ENCODE data around the gene FAM118B.
"Not testable (repeated sequence)": the region's sequence is repeated elsewhere in the genome, so short reads cannot be mapped to it uniquely, and the experiment has no call there.

The FAM118B gene

DNA sequence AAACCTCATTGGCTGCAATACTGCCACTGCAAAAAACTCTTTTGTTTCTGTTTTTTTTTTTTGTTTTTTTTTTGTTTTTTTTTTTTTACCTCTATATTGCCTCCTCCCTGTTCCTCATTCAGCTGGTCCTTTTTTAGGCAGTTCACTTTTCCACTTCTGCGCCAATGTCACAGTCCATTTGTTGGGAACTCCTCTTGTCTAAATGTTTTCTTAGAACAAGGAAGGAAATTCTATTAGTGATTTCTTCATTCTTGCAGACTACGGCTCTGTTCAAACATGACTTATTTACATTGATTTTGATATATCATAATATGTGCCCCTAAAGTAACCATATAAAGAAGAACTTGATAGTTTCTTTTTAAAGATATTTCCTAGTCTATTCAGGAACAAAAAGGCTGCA lies 2.9 kb downstream of the FAM118B start:
- H3K4me3 ChIP-seq (ENCODE audit: low read depth, low read length): no peak overlapping the region
- no peak for DNase-seq (ENCODE audit: low read depth)

DNA sequence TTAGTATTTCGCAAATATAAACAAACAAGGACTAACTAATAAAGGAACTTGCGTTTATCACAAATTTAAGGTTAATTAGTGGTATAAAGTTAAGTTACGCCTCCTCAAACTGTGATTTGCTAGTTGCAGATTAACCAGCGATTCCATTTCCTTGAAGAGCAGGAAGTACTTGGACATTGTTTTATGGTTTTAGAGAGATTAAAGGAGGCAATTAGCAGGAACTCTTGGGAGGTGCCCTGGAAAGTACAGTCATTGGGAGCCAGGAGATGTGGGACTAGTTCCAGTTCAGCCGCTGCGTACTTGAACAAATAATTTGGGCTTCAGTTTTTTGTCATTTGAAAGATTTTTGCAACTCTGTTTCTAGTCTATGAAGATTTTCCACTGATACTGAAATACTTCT lies 3.3 kb downstream of the FAM118B start:
- no peak for DNase-seq (ENCODE audit: low read depth)

GRCh38 chr11:126216526-126217305 lies 5.1 kb downstream of the FAM118B start:
- no peak overlapping the region for H3K4me3 ChIP-seq (ENCODE audit: low read depth, low read length)
- no peak for DNase-seq (ENCODE audit: low read depth)

More for the DNA sequence above, 3.3 kb downstream of the FAM118B start:
- no peak overlapping the region for H3K4me3 ChIP-seq (ENCODE audit: low read depth, low read length)

DNA sequence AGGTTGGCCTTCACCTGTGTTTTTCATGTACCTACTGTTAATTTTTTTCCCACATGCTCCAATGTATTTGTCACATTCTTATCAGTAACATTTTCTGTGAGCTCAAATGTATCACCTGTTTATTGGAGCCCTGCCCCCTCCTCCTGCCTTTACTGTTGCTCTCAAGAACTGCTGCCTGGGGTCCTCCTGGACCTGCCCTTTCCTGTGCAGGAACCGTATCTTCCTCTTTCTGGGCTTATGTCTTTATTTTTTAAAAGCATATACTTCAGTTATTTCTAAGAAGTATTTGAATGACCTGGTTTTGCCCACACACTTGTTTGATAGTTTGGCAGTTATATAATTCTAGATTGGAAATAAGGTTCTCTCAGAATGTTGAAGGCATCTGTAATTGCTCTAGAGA lies 5.9 kb downstream of the FAM118B start:
- no peak for DNase-seq (ENCODE audit: low read depth)
- no peak overlapping the region for H3K4me3 ChIP-seq (ENCODE audit: low read depth, low read length)

DNA sequence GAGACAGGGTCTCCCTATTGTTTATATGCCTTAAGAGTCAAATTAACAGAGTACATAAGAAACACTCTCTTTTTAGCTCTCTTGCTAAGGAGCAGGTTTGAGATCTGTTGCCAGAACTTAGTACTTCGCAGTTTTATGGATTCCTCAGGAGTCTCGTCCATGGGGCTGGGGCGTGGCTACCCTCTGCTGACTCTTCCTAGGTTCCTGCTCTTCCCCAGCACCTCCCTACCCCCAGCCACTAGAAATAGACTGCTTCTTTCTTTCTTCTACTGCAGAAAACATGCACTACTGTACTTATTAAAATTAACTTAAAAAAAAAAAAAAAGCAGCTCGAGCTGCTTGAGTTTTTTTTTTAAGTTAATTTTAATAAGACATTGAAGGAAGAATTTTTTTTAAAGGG lies 8.0 kb downstream of the FAM118B start:
- no peak overlapping the region for H3K4me3 ChIP-seq (ENCODE audit: low read depth, low read length)
- no peak for DNase-seq (ENCODE audit: low read depth)

GRCh38 chr11:126224647-126225294 lies 13.2 kb downstream of the FAM118B start:
- H3K4me3 ChIP-seq (ENCODE audit: low read depth, low read length): no peak overlapping the region
- DNase-seq (ENCODE audit: low read depth): no peak

DNA sequence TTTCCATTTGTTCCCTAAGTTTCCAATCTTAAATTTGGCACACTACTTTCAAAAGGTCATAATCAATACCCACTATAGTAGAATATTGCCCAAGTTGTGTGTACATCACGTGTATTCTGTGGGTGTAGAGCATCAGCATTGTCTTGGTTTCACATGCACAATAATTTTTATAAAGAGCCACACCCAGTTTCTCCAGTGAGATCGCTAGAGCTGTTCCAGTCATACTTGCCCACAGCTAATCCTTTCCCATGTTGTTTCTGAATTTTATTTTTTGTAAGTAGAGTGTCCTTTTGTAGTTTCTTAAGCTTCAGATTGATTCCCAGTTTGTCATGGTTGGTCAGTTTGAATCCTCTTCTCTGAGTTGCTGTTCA lies 13.7 kb downstream of the FAM118B start:
- DNase-seq (ENCODE audit: low read depth): no peak
- no peak overlapping the region for H3K4me3 ChIP-seq (ENCODE audit: low read depth, low read length)

DNA sequence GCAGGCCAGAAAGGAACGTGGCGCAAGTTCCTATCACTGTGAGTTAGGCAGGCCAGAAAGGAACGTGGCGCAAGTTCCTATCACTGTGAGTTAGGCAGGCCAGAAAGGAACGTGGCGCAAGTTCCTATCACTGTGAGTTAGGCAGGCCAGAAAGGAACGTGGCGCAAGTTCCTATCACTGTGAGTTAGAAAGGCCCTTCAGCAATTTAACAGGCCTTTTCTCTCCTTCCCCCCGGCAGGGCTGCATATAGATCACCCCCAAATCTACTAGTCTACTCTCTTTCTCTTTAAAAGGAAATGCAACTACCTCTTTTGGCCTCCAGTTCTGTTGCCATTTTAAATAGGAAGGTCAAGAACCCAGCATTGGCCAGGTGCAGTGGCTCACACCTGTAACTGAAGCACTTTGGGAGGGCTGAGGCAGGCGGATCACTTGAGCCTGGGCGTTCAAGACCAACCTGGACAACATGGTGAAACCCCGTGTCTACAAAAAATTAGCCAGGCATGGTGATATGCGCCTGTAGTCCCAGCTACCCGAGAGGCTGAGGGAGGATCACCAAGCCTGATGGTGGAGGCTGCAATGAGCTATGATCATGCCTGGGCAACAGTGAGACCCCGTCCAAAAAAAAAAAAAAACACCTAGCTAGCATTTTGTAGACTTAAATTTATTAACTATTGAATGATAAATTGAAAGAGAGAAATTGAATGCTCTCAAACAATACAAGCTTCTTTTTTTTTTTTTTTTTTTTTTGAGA lies 14.9 kb downstream of the FAM118B start:
- H3K4me3 ChIP-seq (ENCODE audit: low read depth, low read length): no peak overlapping the region
- DNase-seq (ENCODE audit: low read depth): no peak

GRCh38 chr11:126229858-126230540 lies 18.4 kb downstream of the FAM118B start:
- H3K4me3 ChIP-seq (ENCODE audit: low read depth, low read length): no peak overlapping the region
- no peak for DNase-seq (ENCODE audit: low read depth)

GRCh38 chr11:126231725-126232459 lies 20.3 kb downstream of the FAM118B start:
- peak; percentile 42 for DNase-seq (ENCODE audit: low read depth)

GRCh38 chr11:126232683-126233082 lies 21.1 kb downstream of the FAM118B start:
- no peak overlapping the region for H3K4me3 ChIP-seq (ENCODE audit: low read depth, low read length)
- no peak for DNase-seq (ENCODE audit: low read depth)

More at GRCh38 chr11:126231725-126232459, 20.3 kb downstream of the FAM118B start:
- H3K4me3 ChIP-seq (ENCODE audit: low read depth, low read length): no peak overlapping the region

DNA sequence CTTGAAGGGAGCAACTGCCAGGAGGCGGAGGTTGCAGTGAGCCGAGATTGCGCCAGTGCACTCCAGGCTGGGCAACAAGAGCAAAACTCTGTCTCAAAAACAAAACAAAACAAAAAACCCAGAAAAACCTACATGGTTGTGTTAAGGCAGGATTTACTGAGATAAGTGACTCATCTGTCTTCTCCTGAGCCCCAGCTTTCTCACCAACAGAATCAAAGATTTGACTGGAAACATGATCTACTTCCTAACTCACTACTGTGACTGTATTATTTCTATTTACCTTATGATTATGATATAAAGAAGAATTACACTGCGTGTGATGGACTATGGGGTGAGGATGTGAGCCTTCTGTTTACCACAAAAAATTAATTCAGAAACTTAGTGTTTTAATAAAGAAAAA lies 21.8 kb downstream of the FAM118B start:
- no peak overlapping the region for H3K4me3 ChIP-seq (ENCODE audit: low read depth, low read length)
- DNase-seq (ENCODE audit: low read depth): no peak

GRCh38 chr11:126246636-126247035 lies 35.1 kb downstream of the FAM118B start:
- DNase-seq (ENCODE audit: low read depth): no peak
- no peak overlapping the region for H3K4me3 ChIP-seq (ENCODE audit: low read depth, low read length)

GRCh38 chr11:126253265-126253664 lies 41.7 kb downstream of the FAM118B start:
- DNase-seq (ENCODE audit: low read depth): no peak
- H3K4me3 ChIP-seq (ENCODE audit: low read depth, low read length): no peak overlapping the region

DNA sequence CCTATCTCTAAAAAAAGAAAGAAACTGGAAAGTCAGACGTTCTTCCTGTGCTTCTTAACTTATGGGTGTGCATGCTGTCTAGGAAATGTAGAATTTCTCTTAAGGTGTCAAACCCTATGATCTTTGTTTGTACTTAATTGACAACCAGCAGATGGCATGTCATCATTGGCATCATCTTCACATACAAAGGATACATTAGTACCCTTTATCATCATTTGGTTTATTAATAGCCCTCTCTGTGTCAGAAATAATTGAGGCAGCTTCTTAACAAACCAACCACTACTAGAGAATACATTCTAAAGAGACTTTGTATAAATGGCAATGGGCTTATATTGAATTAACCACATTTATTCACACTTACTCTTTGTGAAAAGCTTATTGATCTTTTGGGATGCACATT lies 43.2 kb downstream of the FAM118B start:
- H3K4me3 ChIP-seq (ENCODE audit: low read depth, low read length): no peak overlapping the region
- no peak for DNase-seq (ENCODE audit: low read depth)

- DNase-seq (ENCODE audit: low read depth); H3K4me3 ChIP-seq (ENCODE audit: low read depth, low read length): not testable (repeated sequence)
Observed at GRCh38 chr11:126255507-126255906, 43.9 kb downstream of the FAM118B start.

DNA sequence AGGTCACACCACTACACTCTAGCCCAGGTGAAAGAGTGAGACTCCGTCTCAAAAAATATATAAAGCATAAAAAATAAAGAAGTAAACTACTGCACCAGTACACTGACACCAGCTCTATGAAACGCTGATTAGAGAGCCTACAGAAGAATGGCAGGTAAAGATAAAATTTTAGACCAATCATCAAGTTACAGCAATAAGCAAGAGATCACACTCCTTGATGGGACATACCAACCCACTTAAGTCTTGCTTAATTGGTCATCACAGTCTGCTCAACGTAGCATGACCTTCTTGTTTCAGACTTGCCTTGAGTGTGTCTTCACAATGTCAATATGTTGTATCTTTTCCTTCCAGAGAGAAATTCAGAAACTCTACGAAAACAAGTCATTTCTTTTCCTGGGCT lies 44.6 kb downstream of the FAM118B start:
- no peak for DNase-seq (ENCODE audit: low read depth)
- no peak overlapping the region for H3K4me3 ChIP-seq (ENCODE audit: low read depth, low read length)

- DNase-seq (ENCODE audit: low read depth): no peak
Observed at GRCh38 chr11:126257144-126257543, 45.6 kb downstream of the FAM118B start.

GRCh38 chr11:126257764-126258163 lies 46.2 kb downstream of the FAM118B start:
- no peak overlapping the region for H3K4me3 ChIP-seq (ENCODE audit: low read depth, low read length)
- DNase-seq (ENCODE audit: low read depth): no peak

More at GRCh38 chr11:126257144-126257543, 45.6 kb downstream of the FAM118B start:
- H3K4me3 ChIP-seq (ENCODE audit: low read depth, low read length): no peak overlapping the region

Measured in skeletal muscle cell (primary cell).